HG03060 (cell line): ENCODE measurements around the gene ZNF93.
"Not testable (repeated sequence)": the region's sequence is repeated elsewhere in the genome, so short reads cannot be mapped to it uniquely, and the experiment has no call there.

Source experiments
- ATAC-seq: cut with Tn5 transposase; IDR thresholded peaks from one replicate; pipeline ENCODE4 v1.9.1; 2021; ENCODE audit warnings: low read depth, moderate number of reproducible peaks; ENCODE audit not compliant: unreplicated experiment

ZNF93 gene

GRCh38 chr19:19933432-19934314 lies 32.9 kb downstream of the ZNF93 start:
- not testable (repeated sequence) for ATAC-seq

- no peak for ATAC-seq
These were observed 36.7 kb downstream of the ZNF93 start for GRCh38 chr19:19937403-19937802.

GRCh38 chr19:19938449-19938848 lies 37.7 kb downstream of the ZNF93 start:
- ATAC-seq, result no peak

GRCh38 chr19:19943848-19944582 lies 43.3 kb downstream of the ZNF93 start:
- no peak for ATAC-seq

- no peak for ATAC-seq
These were observed 43.8 kb downstream of the ZNF93 start for GRCh38 chr19:19944583-19944880.

GRCh38 chr19:19946226-19946625 lies 45.5 kb downstream of the ZNF93 start:
- ATAC-seq, result no peak

- ATAC-seq, result no peak
These were observed 48.1 kb downstream of the ZNF93 start for GRCh38 chr19:19948800-19949199.

GRCh38 chr19:19955208-19955607 lies 54.5 kb downstream of the ZNF93 start:
- ATAC-seq, result no peak

GRCh38 chr19:19956434-19957075 lies 55.8 kb downstream of the ZNF93 start:
- ATAC-seq, result no peak

- not testable (repeated sequence) for ATAC-seq
These were observed 57.0 kb downstream of the ZNF93 start for GRCh38 chr19:19957766-19958165.

GRCh38 chr19:19959151-19959799 lies 58.5 kb downstream of the ZNF93 start:
- ATAC-seq, result not testable (repeated sequence)

GRCh38 chr19:19964416-19964815 lies 63.7 kb downstream of the ZNF93 start:
- no peak for ATAC-seq

GRCh38 chr19:19966126-19966525 lies 65.4 kb downstream of the ZNF93 start:
- not testable (repeated sequence) for ATAC-seq

GRCh38 chr19:19966862-19967261 lies 66.1 kb downstream of the ZNF93 start:
- no peak for ATAC-seq
